ENCODE results near the gene TBX15. TPM values are rescaled to one million over a fixed set of nuclear protein-coding genes. Genes with fewer than 3 reads are reported as not detected.
A peak's percentile ranks its signal among the peaks of the same experiment; 100 is the strongest.

TBX15 gene
- total and polyA plus RNA-seq, 2 experiments from 2014 or later = 0.21 TPM; not detected in 1

- no peak for TF ChIP-seq ETS1 (IDR thresholded peaks at IDR 0.05)
- no peak for TF ChIP-seq CREB1 (CRISPR knock-in tag; IDR thresholded peaks at IDR 0.05; ENCODE audit: low read depth)
- TF ChIP-seq POLR2AphosphoS5 (IDR thresholded peaks at IDR 0.05; ENCODE audit: low read depth) = no peak
These were observed 67.9 kb downstream of the TBX15 start (continued) for GRCh38 chr1:118920124-118920717.

DNA sequence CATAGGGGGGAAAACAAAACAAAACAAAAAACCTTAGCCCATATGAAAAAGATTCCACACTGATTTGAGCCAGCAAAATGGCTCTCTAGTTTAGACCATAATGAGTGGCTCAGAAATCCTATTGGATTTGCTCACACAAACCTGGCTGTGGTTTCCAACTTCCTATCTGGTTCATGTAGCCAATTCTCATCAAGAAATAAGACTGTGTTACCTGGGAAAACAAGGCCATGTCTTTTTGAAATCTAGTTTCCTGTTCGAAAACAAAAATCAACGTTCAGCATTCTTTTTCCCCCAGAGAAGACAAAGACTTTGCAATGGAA, 69.2 kb downstream of the TBX15 start:
- ATAC-seq (no peak), DNase-seq (ENCODE audit: low spot score) (no peak)
- TF ChIP-seq, protein P1, sequence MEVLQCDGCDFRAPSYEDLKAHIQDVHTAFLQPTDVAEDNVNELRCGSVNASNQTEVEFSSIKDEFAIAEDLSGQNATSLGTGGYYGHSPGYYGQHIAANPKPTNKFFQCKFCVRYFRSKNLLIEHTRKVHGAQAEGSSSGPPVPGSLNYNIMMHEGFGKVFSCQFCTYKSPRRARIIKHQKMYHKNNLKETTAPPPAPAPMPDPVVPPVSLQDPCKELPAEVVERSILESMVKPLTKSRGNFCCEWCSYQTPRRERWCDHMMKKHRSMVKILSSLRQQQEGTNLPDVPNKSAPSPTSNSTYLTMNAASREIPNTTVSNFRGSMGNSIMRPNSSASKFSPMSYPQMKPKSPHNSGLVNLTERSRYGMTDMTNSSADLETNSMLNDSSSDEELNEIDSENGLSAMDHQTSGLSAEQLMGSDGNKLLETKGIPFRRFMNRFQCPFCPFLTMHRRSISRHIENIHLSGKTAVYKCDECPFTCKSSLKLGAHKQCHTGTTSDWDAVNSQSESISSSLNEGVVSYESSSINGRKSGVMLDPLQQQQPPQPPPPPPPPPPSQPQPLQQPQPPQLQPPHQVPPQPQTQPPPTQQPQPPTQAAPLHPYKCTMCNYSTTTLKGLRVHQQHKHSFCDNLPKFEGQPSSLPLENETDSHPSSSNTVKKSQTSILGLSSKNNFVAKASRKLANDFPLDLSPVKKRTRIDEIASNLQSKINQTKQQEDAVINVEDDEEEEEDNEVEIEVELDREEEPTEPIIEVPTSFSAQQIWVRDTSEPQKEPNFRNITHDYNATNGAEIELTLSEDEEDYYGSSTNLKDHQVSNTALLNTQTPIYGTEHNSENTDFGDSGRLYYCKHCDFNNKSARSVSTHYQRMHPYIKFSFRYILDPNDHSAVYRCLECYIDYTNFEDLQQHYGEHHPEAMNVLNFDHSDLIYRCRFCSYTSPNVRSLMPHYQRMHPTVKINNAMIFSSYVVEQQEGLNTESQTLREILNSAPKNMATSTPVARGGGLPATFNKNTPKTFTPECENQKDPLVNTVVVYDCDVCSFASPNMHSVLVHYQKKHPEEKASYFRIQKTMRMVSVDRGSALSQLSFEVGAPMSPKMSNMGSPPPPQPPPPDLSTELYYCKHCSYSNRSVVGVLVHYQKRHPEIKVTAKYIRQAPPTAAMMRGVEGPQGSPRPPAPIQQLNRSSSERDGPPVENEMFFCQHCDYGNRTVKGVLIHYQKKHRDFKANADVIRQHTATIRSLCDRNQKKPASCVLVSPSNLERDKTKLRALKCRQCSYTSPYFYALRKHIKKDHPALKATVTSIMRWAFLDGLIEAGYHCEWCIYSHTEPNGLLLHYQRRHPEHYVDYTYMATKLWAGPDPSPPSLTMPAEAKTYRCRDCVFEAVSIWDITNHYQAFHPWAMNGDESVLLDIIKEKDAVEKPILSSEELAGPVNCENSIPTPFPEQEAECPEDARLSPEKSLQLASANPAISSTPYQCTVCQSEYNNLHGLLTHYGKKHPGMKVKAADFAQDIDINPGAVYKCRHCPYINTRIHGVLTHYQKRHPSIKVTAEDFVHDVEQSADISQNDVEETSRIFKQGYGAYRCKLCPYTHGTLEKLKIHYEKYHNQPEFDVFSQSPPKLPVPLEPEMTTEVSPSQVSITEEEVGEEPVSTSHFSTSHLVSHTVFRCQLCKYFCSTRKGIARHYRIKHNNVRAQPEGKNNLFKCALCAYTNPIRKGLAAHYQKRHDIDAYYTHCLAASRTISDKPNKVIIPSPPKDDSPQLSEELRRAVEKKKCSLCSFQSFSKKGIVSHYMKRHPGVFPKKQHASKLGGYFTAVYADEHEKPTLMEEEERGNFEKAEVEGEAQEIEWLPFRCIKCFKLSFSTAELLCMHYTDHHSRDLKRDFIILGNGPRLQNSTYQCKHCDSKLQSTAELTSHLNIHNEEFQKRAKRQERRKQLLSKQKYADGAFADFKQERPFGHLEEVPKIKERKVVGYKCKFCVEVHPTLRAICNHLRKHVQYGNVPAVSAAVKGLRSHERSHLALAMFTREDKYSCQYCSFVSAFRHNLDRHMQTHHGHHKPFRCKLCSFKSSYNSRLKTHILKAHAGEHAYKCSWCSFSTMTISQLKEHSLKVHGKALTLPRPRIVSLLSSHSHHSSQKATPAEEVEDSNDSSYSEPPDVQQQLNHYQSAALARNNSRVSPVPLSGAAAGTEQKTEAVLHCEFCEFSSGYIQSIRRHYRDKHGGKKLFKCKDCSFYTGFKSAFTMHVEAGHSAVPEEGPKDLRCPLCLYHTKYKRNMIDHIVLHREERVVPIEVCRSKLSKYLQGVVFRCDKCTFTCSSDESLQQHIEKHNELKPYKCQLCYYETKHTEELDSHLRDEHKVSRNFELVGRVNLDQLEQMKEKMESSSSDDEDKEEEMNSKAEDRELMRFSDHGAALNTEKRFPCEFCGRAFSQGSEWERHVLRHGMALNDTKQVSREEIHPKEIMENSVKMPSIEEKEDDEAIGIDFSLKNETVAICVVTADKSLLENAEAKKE (CRISPR knock-in tag; IDR thresholded peaks at IDR 0.05) = no peak
- TF ChIP-seq REST (IDR thresholded peaks at IDR 0.05; ENCODE audit: unreplicated experiment) (no peak), NANOG (IDR thresholded peaks at IDR 0.05; ENCODE audit: borderline replicate concordance) (no peak), POLR2AphosphoS5 (IDR thresholded peaks at IDR 0.05; ENCODE audit: low read depth) (no peak), CREB1 (CRISPR knock-in tag; IDR thresholded peaks at IDR 0.05; ENCODE audit: low read depth) (no peak), EZH2phosphoT487 (IDR thresholded peaks at IDR 0.05; ENCODE audit: unreplicated experiment) (no peak), ZNF331 (CRISPR knock-in tag; IDR thresholded peaks at IDR 0.05; ENCODE audit: low read depth) (no peak)
- TF ChIP-seq, protein P2, sequence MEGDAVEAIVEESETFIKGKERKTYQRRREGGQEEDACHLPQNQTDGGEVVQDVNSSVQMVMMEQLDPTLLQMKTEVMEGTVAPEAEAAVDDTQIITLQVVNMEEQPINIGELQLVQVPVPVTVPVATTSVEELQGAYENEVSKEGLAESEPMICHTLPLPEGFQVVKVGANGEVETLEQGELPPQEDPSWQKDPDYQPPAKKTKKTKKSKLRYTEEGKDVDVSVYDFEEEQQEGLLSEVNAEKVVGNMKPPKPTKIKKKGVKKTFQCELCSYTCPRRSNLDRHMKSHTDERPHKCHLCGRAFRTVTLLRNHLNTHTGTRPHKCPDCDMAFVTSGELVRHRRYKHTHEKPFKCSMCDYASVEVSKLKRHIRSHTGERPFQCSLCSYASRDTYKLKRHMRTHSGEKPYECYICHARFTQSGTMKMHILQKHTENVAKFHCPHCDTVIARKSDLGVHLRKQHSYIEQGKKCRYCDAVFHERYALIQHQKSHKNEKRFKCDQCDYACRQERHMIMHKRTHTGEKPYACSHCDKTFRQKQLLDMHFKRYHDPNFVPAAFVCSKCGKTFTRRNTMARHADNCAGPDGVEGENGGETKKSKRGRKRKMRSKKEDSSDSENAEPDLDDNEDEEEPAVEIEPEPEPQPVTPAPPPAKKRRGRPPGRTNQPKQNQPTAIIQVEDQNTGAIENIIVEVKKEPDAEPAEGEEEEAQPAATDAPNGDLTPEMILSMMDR (conservative IDR thresholded peaks at IDR 0.05; ENCODE audit: low read depth in 2 of 2) = no peak
- Mint-ChIP-seq H3K27me3 (ENCODE audit: insufficient read depth, low read depth, poor library complexity) (no peaks in the 10 kb centered on the region), H3K9me3 (no peaks in the 10 kb centered on the region), H3K4me1 (peaks cover 35% of the 10 kb centered on the region), H3K27ac (peak overlapping the region; percentile 60; the same call in 1 of the 2 replicates), H3K4me3 (no peak overlapping the region), H3K36me3 (ENCODE audit: low read depth) (no peaks in the 10 kb centered on the region)
- Histone ChIP-seq H3K36me3 (ENCODE audit: insufficient read depth) (no peaks in the 10 kb centered on the region), H3K27me3 (ENCODE audit: insufficient read depth) (no peaks in the 10 kb centered on the region), H3K4me1 (ENCODE audit: insufficient read depth) (peaks cover 36% of the 10 kb centered on the region), H3K4me3 (no peak overlapping the region), H3K9me2 (ENCODE audit: insufficient read depth) (no peaks in the 10 kb centered on the region), H3K27ac (ENCODE audit: low read depth) (no peak overlapping the region; the same call in 1 of the 2 replicates), H3F3A (replicated peaks; ENCODE audit: low read depth) (no peaks in the 10 kb centered on the region), H2AFZ (peak overlapping the region; percentile 61; the same call in 1 of the 2 replicates), H3K4me2 (peak overlapping the region; percentile 6; the same call in 1 of the 2 replicates), H3K79me2 (replicated peaks; ENCODE audit: insufficient read depth) (no peaks in the 10 kb centered on the region), H4K20me1 (replicated peaks; ENCODE audit: insufficient read depth) (no peaks in the 10 kb centered on the region)

Data from GM23338 (cell line).